Measurements from ENCODE around the gene LHFPL2.

DNA sequence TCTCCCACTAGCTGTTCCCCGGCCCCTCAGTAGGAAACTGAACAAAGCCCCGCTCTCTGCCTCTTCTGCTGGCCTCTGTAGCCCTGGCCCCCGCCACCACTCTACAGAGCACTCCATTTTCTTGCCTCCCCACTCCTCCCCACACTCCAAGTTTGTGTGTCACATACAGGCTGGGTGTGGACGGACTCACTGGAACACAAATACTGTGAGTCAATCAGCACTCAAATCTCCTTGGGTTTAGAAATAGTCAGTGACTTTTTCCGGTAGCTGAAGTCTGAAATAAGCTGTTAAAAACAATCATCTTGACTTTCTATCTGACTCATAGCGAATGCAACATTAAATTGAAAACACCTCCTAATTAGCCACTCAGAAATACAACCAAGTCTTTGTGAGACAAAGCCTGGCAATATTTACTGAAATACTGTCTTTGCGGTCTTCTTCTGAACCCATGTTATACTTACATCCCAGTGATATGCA lies 122.5 kb downstream of the LHFPL2 start:
- TF ChIP-seq POLR2AphosphoS5 (IDR thresholded peaks at IDR 0.05; ENCODE audit: low read depth, low read length) (no peak), SIN3A (IDR thresholded peaks at IDR 0.05; ENCODE audit: borderline replicate concordance, insufficient read depth, low read length) (no peak), FOXP2 (optimal IDR thresholded peaks at IDR 0.05; ENCODE audit: borderline replicate concordance, extremely low read depth, extremely low read length, insufficient read depth) (no peak)
- TF ChIP-seq, protein P1, sequence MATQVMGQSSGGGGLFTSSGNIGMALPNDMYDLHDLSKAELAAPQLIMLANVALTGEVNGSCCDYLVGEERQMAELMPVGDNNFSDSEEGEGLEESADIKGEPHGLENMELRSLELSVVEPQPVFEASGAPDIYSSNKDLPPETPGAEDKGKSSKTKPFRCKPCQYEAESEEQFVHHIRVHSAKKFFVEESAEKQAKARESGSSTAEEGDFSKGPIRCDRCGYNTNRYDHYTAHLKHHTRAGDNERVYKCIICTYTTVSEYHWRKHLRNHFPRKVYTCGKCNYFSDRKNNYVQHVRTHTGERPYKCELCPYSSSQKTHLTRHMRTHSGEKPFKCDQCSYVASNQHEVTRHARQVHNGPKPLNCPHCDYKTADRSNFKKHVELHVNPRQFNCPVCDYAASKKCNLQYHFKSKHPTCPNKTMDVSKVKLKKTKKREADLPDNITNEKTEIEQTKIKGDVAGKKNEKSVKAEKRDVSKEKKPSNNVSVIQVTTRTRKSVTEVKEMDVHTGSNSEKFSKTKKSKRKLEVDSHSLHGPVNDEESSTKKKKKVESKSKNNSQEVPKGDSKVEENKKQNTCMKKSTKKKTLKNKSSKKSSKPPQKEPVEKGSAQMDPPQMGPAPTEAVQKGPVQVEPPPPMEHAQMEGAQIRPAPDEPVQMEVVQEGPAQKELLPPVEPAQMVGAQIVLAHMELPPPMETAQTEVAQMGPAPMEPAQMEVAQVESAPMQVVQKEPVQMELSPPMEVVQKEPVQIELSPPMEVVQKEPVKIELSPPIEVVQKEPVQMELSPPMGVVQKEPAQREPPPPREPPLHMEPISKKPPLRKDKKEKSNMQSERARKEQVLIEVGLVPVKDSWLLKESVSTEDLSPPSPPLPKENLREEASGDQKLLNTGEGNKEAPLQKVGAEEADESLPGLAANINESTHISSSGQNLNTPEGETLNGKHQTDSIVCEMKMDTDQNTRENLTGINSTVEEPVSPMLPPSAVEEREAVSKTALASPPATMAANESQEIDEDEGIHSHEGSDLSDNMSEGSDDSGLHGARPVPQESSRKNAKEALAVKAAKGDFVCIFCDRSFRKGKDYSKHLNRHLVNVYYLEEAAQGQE (IDR thresholded peaks at IDR 0.05; ENCODE audit: insufficient read depth in 1 of 2, low read depth in 2 of 2, low read length in 2 of 2): no peak

Measured in PFSK-1 (cell line).